CD4-positive, alpha-beta T cell treated with Interleukin-2 at 100 ng/mL for 4 hours (primary cell): ENCODE measurements around the gene CTXN3.
"Not testable (repeated sequence)": the region's sequence is repeated elsewhere in the genome, so short reads cannot be mapped to it uniquely, and the experiment has no call there.

Source experiments
- DNase-seq: peaks from one replicate; pipeline ENCODE4 v3.0.0-alpha.2; 2020; ENCODE audit warnings: low spot score

The CTXN3 gene

DNA sequence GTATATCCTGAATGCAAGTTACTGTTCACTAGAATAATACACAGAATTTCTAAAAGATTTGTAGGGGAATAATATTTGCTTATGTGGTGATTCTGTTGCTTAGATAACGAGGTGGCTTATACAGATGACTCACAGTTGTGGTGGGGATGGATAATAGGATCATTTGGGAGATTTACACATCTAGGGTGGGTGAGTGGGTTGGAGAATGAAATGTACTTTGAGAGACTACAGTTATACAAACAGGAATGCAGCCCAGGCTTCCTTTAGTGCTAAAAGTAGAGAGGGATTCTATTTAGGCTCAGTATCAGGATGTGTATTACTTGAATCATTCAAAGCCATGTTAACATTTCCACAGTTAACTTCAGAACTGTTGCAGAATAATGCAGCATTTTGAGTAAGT lies 1.8 kb downstream of the CTXN3 start:
- DNase-seq = no peak

DNA sequence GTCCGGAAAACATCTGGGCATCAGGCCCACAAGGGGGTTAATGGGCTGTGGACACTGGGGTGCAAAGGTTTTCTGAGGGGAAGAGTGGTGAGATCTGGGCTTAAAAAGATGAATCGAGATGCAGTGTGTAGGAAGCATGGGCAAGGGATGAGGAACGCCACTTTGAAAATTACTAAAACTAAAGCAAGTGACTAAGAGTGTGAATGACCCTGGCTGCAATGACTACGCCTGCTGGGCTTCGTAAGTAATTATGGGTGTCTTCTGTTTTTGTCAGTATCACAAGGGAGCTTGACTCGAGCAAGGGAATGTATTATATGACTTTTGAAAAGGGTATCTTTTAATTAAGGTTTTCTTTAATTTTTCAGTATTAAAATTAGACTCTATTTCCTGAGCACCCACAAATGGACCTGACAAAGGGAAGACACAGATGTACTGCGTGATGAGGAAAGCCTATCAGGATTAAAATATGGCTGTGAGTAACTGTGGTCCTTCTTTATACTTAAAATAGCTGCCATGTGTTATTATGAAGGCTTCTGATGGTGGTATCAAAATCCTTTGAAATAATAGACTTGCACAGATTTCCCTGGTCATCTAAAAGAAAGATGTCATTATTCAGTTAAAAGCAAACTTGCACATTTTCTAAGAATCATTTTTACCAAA lies 4.2 kb downstream of the CTXN3 start:
- DNase-seq = no peak

DNA sequence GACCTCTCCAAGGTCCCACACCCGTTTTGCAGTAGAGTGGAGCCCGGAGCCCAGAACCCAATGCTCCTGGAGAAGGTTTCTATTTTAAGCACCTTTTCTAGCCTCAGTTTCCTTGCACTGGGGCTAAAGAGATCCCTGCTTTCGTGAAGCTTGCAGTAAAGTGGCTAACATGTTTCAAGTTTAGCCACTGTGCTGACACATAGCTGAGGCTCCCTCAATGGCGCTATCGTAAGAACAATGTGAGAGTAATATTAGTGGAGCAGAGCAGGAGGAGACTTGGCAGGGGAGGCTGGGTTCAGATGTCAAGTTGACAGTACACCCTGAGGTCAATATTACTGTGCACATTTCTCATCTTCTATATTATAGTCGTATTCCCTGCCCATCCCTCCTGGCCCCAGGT lies 7.9 kb downstream of the CTXN3 start:
- DNase-seq = no peak

DNA sequence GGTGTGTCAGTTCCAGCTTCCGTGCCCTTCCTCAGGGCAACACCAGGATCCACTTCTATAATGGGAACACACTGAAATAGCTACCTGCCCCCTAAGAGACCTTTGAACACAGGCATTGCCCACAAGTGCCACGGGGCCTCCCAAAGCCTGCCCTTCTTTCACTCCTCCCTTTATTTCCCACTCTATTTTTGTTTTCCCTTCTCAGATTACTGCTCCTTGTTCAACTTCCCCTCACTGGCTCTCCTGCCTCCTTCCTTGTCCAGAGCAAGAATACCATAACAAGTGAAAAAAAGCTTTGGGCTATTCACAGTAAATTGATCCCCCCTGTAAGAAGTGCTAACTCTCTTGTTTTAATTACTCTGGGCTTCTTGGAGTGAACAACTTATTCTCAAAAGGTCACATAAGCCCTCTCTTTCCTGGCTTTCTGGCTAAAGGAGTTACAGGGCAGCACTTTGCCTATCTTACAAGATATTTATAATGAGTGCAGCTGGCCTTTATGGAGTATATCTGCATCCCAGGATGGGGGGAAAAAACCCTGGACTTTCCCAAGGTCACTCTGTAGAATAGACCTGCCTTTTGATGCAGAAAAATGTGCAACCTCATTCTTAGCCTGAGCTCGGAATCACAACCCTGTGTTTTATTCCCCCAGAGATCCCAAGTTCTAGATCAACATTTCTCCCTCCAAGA lies 11.3 kb downstream of the CTXN3 start:
- no peak for DNase-seq

DNA sequence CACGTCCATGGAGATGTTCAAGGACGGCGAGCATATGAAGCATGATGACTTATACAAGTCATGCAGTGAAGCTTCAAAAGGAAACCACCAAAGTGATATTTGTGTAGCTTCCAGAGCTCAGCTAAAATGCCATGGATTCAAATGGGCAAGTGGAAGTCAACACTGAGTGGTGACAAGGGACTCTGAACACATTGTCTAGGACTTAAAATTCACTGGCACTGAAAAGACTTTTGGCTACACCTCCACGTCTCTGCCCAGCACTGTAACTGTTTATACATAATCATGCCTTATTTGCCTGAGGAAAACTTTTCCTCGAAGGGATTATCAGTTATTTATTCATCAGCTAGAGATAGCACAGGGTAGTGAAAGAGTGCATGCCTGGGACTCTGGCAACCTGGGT lies 15.2 kb downstream of the CTXN3 start:
- DNase-seq = no peak

DNA sequence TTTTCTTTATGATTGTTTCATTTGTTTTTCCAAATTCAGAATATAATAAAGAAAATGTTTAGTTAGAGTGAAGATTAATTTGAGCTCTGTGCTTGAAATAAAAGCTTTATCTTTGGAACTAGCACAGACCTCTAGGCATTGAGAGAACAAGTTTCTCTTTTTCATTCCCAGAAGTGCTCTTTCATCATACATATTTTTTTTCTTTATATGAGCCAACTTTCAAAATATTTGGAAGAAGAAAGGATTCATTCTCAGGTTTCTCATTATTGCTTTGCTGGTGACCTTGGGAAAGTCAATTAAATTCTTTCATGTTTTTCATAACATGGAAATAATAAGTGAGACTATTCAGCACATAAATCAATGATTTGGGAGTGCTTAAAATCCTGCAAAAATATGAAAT lies 16.8 kb downstream of the CTXN3 start:
- DNase-seq = no peak

DNA sequence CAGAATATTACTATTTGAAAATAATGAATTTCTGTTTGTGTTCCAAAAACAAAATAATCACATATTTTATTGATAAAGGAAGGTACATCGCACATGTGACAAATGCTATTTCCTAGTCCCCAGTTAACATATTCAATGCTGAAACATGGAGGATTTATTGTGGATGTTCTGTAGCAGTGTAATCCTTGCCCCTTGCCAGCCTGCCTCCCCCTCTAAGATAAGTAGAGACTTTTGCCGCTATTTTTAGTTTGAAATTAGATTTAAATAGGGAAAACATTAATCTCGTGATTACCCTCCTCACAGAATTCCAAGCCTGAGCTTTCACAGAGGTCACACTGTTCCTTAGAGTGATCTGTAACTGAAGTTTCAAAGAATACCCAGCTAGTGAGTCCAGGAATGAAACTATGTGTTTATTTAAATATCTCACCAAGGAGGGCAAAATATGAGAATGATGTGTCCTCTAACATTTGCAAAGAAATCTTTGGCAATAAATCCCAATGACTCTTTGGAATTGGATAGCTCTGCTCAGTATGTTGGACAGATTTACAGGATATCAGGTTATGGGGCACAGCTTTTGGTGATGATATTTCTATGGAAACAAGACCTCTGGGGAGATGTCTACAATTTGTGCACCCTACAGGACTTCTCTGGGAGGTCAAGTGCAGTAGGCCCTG lies 17.3 kb downstream of the CTXN3 start:
- DNase-seq = no peak

DNA sequence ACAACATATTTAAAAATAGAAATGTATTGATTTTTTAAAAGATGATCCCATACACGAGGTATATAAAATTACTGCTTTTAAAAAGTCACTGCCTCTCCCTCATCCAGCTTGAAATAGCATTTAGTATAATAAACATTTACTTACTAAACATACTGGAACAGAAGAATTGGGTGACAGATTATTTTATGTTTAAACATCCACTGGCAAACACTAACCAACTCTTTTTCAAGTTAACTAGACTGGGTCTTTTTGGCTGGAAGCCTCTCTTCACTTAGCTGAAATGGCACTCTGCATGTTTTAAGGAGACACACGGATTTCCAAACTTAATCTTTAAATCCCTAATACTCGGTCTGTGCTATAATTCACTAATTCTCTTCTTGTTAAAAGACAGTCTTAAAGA lies 19.0 kb downstream of the CTXN3 start:
- DNase-seq = no peak

DNA sequence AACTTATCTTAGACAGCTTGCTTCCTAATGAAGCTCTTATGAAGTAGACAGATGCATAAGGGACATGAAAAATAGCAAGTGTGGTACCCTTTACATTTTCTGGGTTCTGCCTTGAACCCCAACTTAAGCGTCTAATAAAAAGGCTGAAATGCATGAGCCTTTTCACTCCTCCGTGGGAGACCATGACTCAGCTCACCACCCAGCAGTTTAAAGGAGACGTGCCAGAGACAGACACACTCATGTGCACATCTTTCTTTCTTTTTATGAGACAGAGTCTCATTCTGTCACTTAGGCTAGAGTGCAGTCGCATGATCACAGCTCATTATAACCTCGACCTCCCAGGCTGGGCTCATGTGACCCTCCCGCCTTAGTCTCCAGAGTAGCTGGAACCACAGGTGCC lies 22.3 kb downstream of the CTXN3 start:
- no peak for DNase-seq

DNA sequence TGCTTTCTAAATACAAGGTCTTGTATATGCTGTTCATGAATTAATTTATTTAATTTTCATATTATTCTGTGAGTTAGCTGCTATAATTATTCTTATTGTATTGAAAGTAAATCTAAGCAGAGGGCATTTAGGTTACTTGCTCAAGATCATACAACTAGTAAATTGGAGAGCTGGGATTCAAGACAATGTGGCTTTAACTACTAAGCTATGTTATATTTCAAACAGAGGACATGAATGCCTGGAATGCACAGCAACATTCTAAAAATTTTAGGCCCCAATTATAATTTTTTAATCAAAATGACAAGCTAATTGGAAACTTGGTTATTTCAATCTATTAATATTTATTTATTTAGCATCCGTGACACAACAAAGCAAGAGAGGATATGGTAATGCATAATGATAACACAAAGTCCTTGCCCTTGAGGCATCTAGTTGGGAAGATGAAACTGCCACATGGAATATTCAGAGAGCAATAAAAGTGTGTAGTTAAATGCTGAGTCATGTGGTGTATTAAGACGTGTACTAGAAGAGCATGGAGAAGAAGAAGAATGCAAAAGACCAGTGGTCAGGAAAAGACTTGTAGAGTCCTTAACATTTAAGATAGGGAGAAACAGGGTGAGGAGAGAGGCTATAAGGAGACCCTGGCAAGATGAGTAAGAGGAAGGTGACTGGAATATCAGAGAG lies 24.4 kb downstream of the CTXN3 start:
- DNase-seq = no peak

DNA sequence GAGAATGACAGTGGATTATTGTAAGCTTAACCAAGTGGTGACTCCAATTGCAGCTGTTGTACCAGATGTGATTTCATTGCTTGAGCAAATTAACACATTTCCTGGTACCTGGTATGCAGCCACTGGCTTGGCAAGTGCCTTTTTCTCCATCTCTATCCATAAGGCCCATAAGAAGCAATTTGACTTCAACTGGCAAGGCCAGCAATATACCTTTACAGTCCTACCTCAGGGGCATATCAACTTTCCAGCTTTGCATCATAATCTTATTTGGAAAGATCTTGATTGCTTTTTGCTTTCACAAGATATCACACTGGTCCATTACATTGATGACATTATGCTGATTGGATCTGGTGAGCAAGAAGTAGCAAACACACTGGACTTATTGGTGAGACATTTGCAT lies 28.1 kb downstream of the CTXN3 start:
- not testable (repeated sequence) for DNase-seq

DNA sequence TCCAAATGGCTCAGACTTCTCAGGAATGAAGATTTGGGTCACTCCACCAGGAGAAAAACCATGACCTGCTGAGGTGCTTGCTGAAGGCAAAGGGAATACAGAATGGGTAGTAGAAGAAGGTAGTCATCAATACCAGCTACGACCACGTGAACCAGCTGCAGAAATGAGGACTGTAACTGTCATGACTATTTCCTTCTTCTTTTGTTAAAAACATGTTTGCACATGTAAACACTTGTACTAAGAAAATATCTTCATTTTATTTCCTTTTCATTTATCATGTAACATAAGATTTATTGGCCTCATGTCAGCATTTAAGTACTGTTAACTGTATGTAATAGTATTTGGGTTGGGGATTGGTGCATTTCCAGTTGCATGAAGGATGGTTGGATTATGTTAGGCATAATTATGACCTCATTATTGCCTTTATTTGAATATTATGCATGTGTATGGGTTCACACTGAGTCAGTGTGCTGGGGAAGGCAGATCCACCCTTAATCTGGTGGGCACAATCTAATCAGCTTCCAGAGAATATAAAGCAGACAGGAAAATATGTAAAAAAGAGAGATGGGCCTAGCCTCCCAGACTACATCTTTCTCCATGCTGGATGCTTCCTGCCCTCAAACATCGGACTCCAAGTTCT lies 30.9 kb downstream of the CTXN3 start:
- not testable (repeated sequence) for DNase-seq

DNA sequence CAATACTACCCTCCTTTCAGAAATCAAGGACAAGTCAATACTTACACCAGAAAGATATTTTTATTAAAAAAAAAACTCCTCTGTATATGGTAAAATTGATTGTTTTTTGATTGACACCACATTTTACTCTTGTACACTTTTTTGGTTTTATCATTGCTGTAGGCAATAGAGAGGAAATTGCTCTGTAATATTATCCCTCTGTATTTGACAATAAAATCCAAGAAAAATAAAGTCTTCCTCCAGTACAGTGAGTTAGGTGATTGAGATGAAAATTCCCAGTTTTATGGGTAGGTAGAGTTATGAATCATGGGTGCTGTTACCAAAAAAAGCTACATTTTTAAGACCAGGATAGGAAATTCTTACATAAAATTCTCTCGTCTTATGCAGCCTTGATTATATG lies 31.7 kb downstream of the CTXN3 start:
- DNase-seq = no peak

DNA sequence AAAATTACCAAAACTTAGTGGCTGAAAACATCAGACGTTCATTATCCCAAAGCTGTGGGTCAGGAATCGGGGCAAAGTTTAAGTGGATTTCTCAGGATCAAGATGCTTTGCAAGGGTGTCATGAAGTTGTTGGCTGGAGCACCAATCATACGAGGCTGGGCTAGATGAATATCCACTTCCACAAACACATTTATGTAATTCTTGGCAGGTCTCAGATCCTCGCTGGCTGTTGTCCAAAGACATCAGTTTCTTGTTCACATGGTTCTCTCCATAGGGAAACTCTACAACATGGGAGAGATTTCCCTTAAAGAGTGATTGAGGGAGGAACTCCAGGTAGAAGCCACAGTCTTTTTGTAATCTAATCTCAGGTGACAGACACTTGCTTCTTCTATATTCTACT lies 34.1 kb downstream of the CTXN3 start:
- no peak for DNase-seq

DNA sequence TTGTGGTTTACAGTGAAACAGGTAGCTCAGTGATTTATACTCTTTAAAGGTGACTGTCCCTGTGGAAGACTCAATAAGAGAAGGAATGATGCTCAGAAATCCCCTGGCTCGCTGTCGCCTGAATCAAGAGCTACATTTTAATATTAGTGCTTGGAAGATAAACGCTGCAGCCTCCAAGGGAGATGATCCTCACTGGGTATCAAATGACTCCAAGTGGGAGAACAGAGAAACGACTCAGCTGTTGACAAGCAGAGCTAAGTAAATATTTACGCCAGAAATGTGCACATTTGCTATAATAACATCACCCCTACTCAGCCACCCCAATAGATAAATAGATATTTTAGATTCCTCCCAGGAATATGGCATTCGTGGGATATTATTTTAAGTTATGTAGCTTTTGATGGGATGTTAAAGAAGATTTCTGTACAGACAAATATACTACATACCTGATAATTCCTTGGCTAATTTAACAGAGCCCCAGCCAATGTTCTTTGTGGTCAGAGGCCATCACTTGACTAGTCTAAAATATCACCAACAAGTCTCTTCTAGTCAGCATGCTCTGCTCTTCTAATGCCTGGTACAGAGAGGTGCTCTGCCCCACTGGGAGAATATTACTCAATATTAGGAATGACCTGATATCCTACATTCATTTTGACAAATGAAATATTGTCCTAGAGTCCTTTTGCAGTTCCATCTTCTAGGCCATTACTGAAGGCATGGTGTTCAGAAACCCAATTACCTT lies 36.0 kb downstream of the CTXN3 start:
- no peak for DNase-seq

DNA sequence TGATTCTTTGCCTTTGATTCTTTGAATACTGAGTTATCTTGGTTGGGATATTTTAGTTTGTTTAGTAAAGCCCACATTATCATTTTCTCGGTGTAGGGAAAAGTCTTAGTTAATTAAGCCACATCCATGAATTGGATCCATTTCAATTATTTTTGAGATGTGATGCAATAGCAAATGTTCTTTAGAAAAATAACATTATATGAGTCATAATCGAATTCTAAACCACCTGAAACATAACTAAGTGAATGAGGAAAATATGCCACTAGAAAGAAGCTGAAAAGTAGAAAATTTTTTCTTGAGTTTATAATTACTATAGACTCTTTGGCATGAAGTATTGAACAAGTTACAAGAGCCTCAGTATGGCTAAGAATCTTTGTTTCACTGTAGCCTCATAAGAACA lies 36.8 kb downstream of the CTXN3 start:
- DNase-seq = no peak

DNA sequence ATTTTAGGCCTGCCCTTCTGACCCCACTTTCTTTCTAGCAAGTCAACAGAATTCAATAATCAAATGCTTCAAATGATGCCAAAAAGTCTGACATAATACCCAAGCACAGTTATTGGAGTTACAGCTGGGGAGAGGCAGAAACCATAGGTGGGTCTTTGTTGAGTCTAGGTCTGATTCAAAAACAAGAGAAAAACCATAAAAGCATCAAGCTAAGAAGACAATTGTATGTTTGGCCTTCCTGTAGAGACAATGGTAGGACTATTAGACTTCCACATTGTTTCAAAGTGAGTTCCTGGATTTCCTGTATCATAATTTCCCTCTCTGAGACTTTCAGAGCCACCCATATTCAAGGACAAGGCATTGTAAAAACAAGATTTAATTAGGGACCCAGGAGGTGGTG lies 37.5 kb downstream of the CTXN3 start:
- DNase-seq = no peak

DNA sequence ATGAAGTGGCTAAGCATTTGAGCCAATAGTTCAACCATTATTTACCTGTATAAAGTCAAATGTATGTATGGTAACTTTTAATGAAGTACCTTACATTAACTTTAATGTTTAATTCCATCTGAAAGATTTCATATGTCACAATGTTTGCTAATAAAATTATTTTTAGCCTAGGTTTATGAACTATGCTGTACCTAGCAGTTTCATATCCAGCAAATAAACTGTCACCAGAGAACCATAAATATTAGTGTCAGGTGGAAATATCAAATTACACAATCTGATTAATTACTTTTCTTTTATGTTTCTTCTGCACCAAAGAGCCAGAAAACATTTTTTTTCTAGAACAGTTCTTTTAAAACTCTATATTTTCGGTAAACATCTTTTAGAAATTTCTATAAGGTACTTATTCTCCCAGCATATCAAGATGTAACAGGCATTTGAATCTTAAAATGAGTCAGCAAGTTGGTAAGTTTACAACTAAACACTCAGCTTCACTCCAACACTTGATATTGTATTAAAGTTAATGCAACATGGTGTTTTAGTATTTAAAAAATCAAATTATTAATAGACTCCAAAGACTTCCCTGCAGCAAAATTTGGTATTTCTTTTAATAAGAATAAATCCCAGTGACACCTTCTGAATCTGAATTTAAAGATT lies 45.8 kb downstream of the CTXN3 start:
- no peak for DNase-seq

DNA sequence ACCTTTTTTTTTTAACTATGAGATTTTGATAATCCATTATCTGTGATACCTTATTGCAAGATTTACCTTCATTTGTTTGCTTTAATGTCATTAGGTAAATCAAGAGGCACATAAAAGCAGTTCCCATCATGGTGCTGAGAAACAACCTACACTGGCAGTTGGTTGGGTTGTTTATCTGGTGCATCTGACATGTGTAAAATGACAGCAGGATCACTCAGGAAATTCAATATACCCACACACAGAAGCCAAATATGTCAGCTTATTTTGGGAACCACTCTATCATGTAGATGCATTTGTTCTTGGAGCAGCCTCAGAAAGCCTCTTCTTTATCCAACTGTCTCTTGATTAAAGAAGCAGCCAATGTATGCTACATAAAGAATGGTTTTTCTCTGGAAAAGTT lies 46.5 kb downstream of the CTXN3 start:
- DNase-seq = no peak

DNA sequence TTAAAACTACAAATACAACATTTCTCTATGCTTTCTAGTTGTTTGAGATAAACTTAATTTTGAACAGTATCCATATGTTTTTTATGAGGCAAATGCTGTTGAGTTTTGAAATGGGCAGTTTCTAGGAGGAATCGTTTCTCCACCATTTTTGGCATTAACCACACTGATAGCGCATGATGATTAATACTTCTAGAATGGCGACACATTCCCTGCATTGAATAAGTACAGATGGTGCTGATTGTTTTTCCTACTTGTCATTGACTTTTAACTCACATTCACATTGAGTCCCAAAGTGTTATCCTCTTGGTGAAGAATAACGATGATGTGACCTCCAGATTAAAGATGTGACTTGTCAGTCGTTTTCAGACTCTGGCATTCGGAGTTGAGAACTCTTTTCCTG lies 47.8 kb downstream of the CTXN3 start:
- DNase-seq = no peak

DNA sequence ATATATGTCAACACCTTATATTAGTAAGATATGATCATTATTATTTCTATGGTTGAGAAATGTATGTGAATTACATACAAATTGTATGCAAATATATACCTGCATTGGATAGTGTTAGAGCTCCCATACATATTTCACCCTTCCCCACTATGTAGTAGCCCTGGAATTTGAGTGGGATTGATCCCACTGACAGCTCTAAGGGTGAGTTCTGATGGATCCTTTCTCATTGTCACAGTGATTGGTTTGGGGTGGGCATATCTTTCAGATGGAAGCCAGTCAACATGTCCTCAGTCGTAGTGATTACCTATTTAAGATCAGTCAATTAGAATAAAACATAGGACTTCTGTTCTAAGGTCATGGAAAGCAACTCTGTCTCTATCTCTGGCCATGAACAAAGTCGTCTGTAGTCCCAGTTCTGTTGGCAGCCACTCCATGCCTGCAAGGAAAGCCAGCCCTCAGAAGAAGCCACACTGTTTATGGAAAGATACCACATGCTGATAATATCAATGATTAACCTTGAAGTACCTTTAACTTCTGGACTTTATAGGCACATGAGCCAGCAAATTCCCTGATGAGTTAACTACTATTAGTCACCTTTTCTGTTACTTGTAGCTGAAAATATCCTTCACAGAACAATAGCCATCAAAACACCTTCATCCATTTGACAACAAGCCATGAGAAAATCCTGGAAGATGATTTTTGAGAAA lies 49.2 kb downstream of the CTXN3 start:
- no peak for DNase-seq
